Nephron progenitor cell (in vitro differentiated cells): ENCODE data around the gene ENOX1.

Experiments used
- DNase-seq: peaks from one replicate; pipeline ENCODE4 v3.0.0; 2021
- H3K27ac Mint-ChIP-seq: 2 replicates; pipeline ENCODE4 v1.8.0; 2021; ENCODE audit warnings: mild to moderate bottlenecking, moderate library complexity, mixed read lengths
- H3K27me3 Mint-ChIP-seq: 2 replicates; pipeline ENCODE4 v1.8.0; 2021; ENCODE audit warnings: mild to moderate bottlenecking, low read depth, mixed read lengths; ENCODE audit not compliant: poor library complexity
- H3K36me3 Mint-ChIP-seq: 2 replicates; pipeline ENCODE4 v1.8.0; 2021; ENCODE audit warnings: low read depth, mixed read lengths
- H3K4me1 Mint-ChIP-seq: 2 replicates; pipeline ENCODE4 v1.8.0; 2021; ENCODE audit warnings: mixed read lengths
- H3K4me3 Mint-ChIP-seq: 2 replicates; pipeline ENCODE4 v1.8.0; 2021; ENCODE audit warnings: mild to moderate bottlenecking, moderate library complexity, mixed read lengths
- H3K9me3 Mint-ChIP-seq: 2 replicates; pipeline ENCODE4 v1.8.0; 2021; ENCODE audit warnings: mild to moderate bottlenecking, moderate library complexity, mixed read lengths
- TF ChIP-seq, protein P1 (sequence below): fragments of 200-600 bp; sonication (generic); IDR thresholded peaks from 2 replicates; pipeline ENCODE4 v1.5.0; 2021; ENCODE audit warnings: antibody characterized with exemption

ENOX1 gene

DNA sequence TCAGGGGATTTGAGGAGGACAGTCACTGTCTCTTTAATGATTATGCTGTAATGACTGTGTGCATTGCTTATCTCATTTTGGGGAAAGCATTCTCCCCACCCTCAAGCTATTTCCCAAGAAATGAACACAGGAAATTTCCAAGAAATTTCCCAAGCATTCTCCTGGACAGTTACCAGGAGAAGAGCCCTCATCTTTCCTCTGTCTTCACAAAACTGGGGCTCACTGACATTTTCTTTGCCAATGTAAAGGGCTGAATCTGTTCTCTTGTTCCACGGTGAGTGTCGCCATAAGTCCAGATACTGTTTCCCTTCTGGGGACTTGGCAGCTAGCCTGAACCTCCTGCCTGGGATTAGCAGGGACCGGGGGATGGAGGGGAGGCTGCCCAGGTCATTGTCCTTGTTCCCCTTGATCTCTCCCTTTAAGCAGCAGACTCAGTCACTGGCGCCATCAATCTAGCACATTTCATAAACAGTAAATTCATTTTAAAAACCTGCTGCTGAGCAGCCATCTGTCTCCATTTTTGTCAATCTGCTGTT lies 590.6 kb downstream of the ENOX1 start:
- Mint-ChIP-seq H3K36me3 (no peaks in the 10 kb centered on the region), H3K4me3 (no peak overlapping the region), H3K9me3 (peaks cover 7% of the 10 kb centered on the region), H3K27me3 (peaks cover 10% of the 10 kb centered on the region), H3K4me1 (peaks cover 9% of the 10 kb centered on the region), H3K27ac (no peak overlapping the region)
- no peak for DNase-seq
- TF ChIP-seq, protein P1, sequence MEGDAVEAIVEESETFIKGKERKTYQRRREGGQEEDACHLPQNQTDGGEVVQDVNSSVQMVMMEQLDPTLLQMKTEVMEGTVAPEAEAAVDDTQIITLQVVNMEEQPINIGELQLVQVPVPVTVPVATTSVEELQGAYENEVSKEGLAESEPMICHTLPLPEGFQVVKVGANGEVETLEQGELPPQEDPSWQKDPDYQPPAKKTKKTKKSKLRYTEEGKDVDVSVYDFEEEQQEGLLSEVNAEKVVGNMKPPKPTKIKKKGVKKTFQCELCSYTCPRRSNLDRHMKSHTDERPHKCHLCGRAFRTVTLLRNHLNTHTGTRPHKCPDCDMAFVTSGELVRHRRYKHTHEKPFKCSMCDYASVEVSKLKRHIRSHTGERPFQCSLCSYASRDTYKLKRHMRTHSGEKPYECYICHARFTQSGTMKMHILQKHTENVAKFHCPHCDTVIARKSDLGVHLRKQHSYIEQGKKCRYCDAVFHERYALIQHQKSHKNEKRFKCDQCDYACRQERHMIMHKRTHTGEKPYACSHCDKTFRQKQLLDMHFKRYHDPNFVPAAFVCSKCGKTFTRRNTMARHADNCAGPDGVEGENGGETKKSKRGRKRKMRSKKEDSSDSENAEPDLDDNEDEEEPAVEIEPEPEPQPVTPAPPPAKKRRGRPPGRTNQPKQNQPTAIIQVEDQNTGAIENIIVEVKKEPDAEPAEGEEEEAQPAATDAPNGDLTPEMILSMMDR = no peak

DNA sequence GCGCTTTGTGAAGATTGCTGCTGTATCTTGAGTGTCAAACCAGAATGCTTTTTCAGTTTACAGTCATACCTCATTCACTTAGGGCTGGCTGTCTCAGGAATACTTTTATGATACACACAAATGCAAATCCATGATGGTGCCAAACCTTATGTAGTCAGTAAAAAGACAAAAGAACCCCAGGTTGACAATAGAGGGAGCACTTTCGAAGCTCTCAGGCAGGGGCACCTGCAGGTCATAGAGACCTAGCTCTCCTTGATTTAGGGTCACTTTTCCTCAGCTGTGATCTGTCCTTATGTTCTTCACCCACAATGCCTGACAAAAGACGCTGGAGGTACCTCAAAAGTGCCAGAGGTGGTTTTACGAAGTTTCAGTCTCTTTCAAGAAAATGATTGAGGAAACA lies 591.2 kb downstream of the ENOX1 start:
- TF ChIP-seq, protein P1 = no peak
- Mint-ChIP-seq H3K27ac (no peak overlapping the region), H3K4me1 (peaks cover 9% of the 10 kb centered on the region), H3K27me3 (peaks cover 10% of the 10 kb centered on the region), H3K36me3 (no peaks in the 10 kb centered on the region), H3K4me3 (no peak overlapping the region), H3K9me3 (peaks cover 3% of the 10 kb centered on the region)
- DNase-seq = no peak

DNA sequence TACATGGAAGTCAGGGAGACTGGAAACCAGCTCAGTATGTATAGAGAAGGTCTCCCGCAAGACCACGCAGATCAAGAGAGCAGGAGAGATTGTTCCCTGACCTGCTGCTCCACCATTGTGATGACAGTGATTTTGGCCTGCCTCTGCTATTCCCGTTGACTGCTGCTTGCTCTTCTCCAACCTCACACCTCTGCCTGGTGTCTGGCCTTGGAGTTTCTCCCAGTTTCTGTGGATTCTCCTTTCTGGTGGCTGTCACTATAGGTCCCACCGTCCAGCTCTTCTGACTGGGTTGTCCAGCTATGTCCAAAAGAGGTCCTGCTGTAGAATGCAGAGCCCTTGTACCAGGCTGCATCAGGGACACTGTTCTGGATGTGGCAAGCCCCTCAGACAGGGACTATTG lies 591.7 kb downstream of the ENOX1 start:
- TF ChIP-seq, protein P1 = no peak
- no peaks in the 10 kb centered on the region for H3K36me3 Mint-ChIP-seq
- DNase-seq = no peak
- H3K4me1 Mint-ChIP-seq = peaks cover 10% of the 10 kb centered on the region
- H3K27me3 Mint-ChIP-seq = peaks cover 7% of the 10 kb centered on the region
- no peak overlapping the region for H3K4me3 Mint-ChIP-seq
- H3K9me3 Mint-ChIP-seq = peaks cover under 1% of the 10 kb centered on the region
- no peak overlapping the region for H3K27ac Mint-ChIP-seq

DNA sequence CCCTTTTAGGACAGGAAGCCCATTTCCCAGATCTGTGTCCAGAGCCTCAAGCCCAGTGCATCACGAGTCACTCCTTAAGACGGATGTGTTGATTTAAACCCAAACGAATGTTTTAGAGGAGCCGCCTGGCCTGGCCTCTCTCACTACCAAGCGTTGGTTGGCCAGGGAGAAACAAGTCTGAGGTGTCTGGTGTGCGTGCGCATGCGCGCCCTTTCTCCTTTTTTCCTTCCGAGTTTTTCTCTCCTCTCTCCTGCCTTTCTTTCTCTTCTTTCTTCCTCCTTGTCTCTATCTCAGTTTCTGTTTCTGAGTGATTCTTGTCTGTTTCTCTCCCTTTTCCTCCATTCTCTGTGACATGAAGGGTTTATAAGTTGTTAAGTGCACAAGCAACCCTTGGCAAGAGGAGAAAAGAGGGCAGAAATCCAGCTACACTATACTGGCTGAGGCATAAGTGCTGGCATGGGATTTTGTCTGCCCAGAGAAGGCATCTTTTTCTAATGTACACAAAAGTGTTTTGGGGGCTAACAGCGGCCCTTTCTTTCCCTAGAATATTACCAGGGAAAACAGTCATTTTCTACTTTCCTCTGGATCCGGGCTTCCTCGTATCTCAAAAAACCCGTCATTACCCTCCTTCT lies 592.9 kb downstream of the ENOX1 start:
- DNase-seq = no peak
- Mint-ChIP-seq H3K36me3 (no peaks in the 10 kb centered on the region), H3K4me3 (no peak overlapping the region), H3K4me1 (peaks cover 14% of the 10 kb centered on the region), H3K9me3 (no peaks in the 10 kb centered on the region), H3K27ac (no peak overlapping the region), H3K27me3 (peaks cover 6% of the 10 kb centered on the region)
- TF ChIP-seq, protein P1 = no peak

DNA sequence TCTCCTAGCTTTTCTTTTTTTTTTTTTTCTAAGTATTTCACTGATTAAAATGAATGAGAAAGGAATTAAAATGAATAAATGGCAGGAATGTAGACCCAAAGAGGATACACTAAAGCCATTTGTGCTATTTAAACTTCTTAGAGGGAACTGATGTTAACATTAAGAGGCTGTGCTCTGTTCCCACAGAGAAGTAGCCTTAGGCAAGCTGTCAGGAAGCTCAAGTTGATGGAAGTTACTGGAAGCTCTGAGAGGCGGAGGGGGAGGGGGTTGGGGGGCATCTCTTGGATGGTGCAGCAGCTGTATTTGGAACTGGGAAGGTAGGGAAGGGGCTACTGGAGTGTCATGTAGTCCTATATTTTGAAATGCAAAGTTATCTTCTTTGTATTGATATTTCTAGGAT lies 595.2 kb downstream of the ENOX1 start:
- TF ChIP-seq, protein P1 = no peak
- H3K27ac Mint-ChIP-seq = no peak overlapping the region
- H3K36me3 Mint-ChIP-seq = no peaks in the 10 kb centered on the region
- peaks cover 14% of the 10 kb centered on the region for H3K4me1 Mint-ChIP-seq
- no peak for DNase-seq
- no peaks in the 10 kb centered on the region for H3K9me3 Mint-ChIP-seq
- no peak overlapping the region for H3K4me3 Mint-ChIP-seq
- H3K27me3 Mint-ChIP-seq = peaks cover 6% of the 10 kb centered on the region

DNA sequence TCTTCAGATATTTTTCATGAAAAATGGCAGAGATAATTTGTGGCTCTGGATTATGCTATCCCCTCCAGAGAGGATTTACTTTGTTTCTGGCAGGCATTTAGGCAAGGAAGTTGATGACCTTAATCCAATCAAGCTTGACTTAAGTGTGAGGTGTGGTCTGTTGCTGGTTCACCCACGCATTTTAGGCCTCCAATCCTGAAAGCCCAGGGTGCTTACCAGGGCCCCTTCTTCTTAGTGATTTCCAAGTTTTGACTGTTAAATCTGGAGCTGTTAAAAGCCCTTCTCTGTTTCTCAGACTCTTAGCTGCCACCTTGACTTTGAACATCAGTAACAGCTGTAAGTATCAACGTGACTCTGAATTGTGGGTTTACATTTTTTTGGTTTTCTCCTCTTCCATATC lies 601.5 kb downstream of the ENOX1 start:
- H3K4me1 Mint-ChIP-seq = peaks cover 17% of the 10 kb centered on the region
- TF ChIP-seq, protein P1 = no peak
- H3K4me3 Mint-ChIP-seq = no peak overlapping the region
- no peaks in the 10 kb centered on the region for H3K27me3 Mint-ChIP-seq
- no peaks in the 10 kb centered on the region for H3K9me3 Mint-ChIP-seq
- no peak for DNase-seq
- no peak overlapping the region for H3K27ac Mint-ChIP-seq
- H3K36me3 Mint-ChIP-seq = no peaks in the 10 kb centered on the region
